ENCODE data around the gene GMDS. TPM values are rescaled to one million over a fixed set of nuclear protein-coding genes. Genes with fewer than 3 reads are reported as not detected.
A peak's percentile ranks its signal among the peaks of the same experiment; 100 is the strongest.

GMDS gene
- total and polyA plus RNA-seq, 11 donors, result 4.5 to 10.7 (median 7.0) TPM

DNA sequence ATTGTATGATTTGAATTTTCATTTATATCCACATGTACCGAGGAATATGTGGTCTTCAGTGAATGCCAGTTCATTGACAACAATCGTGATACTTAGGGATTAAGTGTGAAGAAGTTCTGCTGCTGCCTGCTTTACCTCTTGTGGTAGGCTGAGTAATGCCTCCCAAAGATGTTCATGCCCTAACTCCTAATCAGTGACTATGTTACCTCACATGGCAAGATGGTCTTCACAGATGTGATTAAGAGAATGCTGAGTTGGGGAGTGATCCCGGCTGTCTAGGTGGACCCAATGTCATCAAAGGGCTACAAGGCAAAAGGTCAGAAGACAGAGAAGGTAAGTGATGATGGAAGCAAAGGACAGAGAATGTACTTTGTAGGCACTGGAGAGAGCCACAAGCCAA is 454.7 kb downstream of the GMDS start:
- no peak overlapping the region for H3K27ac ChIP-seq
- WGBS, 4 donors, result 94 to 99% (median 96%) methylated on average over 3 of the region's 3 CpGs
- no peak for DNase-seq
- no peaks in the 10 kb centered on the region for H3K27me3 ChIP-seq
- peaks cover 0 to 12% (median 0%) of the 10 kb centered on the region in 12 donors for H3K4me1 ChIP-seq
- H3K9me3 ChIP-seq, result no peaks in the 10 kb centered on the region
- ATAC-seq, result no peak
- intact Hi-C loops (cut with DNase I), result no loop called here
- TF ChIP-seq POLR2A (IDR thresholded peaks at IDR 0.05), result no peak
- TF ChIP-seq, protein P1, sequence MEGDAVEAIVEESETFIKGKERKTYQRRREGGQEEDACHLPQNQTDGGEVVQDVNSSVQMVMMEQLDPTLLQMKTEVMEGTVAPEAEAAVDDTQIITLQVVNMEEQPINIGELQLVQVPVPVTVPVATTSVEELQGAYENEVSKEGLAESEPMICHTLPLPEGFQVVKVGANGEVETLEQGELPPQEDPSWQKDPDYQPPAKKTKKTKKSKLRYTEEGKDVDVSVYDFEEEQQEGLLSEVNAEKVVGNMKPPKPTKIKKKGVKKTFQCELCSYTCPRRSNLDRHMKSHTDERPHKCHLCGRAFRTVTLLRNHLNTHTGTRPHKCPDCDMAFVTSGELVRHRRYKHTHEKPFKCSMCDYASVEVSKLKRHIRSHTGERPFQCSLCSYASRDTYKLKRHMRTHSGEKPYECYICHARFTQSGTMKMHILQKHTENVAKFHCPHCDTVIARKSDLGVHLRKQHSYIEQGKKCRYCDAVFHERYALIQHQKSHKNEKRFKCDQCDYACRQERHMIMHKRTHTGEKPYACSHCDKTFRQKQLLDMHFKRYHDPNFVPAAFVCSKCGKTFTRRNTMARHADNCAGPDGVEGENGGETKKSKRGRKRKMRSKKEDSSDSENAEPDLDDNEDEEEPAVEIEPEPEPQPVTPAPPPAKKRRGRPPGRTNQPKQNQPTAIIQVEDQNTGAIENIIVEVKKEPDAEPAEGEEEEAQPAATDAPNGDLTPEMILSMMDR (IDR thresholded peaks at IDR 0.05), result no peak
- H3K36me3 ChIP-seq, result no peaks in the 10 kb centered on the region
- H3K4me3 ChIP-seq, result no peak overlapping the region

DNA sequence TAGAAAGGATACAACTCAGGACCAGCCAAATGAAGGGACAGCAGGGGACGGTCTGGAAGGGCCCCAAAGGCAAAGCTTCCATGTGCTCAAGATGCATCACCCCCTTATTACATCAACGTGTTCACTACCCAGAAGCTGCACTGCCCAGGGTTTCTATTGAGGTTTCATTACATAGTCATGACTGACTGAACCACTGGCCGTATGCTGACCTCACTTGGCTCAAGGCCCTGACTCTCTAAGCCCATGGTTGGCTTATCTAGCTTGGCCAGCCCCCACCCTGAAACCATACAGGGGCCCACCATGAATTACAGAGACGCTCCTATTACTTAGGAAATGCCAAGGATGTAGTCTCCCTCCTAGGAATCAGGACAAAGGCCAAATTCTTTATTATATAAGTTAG is 456.3 kb downstream of the GMDS start:
- DNase-seq (no peak), ATAC-seq (no peak)
- Histone ChIP-seq H3K9me3 (no peaks in the 10 kb centered on the region), H3K27me3 (no peaks in the 10 kb centered on the region), H3K4me3 (no peak overlapping the region), H3K36me3 (no peaks in the 10 kb centered on the region), H3K27ac (no peak overlapping the region), H3K4me1 (peaks cover 0 to 21% (median 0%) of the 10 kb centered on the region in 12 donors)
- 87 to 97% (median 93%) methylated on average over 3 to 4 of the region's 4 CpGs for WGBS, 4 donors
- intact Hi-C loops (cut with DNase I), result no loop called here
- TF ChIP-seq POLR2A (IDR thresholded peaks at IDR 0.05), result no peak
- TF ChIP-seq, protein P1 (IDR thresholded peaks at IDR 0.05), result no peak

DNA sequence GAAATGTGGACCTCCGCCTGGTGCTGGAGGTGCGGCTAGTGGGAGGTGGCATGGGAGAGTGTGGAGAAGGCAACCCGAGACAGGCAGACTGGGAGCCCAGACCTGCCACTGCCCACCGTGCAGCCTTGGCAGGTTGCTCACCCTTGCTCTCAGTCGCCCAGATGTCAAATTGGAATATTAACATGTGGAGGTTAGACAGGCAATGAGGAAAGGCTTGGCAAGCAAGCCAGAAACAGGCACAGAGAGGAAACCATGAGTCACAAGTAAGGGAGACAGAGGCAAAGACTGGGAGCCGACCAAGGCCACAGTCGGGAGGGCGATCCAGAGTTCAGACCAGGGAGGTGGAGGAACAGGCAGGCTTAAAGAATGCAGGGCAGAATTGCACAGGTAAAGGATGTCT is 457.5 kb downstream of the GMDS start:
- 69 to 78% (median 70%) methylated on average over 8 of the region's 8 CpGs for WGBS, 4 donors
- TF ChIP-seq POLR2A (IDR thresholded peaks at IDR 0.05), result no peak
- TF ChIP-seq, protein P1 (IDR thresholded peaks at IDR 0.05), result no peak
- no peaks in the 10 kb centered on the region for H3K36me3 ChIP-seq
- no peaks in the 10 kb centered on the region for H3K27me3 ChIP-seq
- peaks cover 0 to 21% (median 0%) of the 10 kb centered on the region in 12 donors for H3K4me1 ChIP-seq
- no peak overlapping the region for H3K27ac ChIP-seq
- peak in 3 of 4 donors; percentile 68 to 86 (median 84) for ATAC-seq
- H3K4me3 ChIP-seq, result no peak overlapping the region
- intact Hi-C loops (cut with DNase I), result no loop called here
- peak in 2 of 5 donors; percentile 25 to 47 for DNase-seq
- no peaks in the 10 kb centered on the region for H3K9me3 ChIP-seq

DNA sequence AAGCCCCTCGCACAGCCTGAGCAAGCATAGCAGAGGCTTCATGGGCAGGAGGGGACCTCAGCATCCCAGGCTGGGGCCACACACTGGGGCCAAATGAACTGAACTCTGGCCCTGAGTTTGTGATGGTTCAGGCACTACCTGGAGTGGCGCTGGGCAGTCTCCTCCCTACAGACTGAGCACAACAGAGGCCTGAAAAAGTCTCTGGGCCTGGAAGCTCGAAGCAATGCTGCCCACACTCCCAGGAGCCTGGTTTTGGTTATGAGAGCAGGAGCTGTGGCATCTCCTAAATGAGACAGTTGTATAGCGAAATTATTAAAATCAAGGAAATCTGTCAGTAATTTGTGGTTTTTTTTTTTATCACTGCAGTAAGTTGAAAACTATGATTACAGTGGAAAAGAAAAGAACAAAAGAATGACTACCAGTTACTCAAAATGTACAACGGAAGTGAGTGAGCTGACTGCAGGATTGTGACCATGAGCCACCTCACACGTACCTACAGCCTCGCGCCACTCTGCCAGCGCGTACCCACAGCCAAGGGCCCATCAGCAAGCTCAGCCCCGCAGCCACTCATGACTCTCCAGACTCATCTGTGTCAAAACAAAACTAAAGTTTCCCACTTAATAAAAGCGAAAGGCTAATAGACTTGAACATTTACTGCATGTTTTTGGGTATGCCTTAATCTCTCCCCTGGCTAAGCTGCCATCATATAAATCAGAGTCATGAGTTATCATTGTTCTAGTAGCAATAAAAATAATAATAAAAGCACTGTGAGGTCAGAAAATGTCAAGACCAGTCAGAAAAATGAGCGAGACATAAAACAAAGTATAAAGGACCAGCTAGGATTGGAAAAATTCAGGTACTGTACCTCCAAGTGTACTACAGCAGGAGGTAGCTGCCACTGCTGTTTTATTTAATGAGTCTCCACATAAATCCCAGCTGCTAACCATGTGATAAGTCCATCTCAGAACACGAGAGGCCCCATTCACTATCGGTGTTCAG is 458.7 kb downstream of the GMDS start:
- H3K27me3 ChIP-seq, result no peaks in the 10 kb centered on the region
- H3K36me3 ChIP-seq, result no peaks in the 10 kb centered on the region
- 91 to 95% (median 94%) methylated on average over 15 of the region's 15 CpGs for WGBS, 4 donors
- ATAC-seq, result no peak
- TF ChIP-seq, protein P1 (IDR thresholded peaks at IDR 0.05), result no peak
- no peak for TF ChIP-seq POLR2A (IDR thresholded peaks at IDR 0.05)
- no peaks in the 10 kb centered on the region for H3K9me3 ChIP-seq
- intact Hi-C loops (cut with DNase I), result no loop called here
- DNase-seq, result no peak
- H3K4me3 ChIP-seq, result no peak overlapping the region
- peaks cover 0 to 21% (median 0%) of the 10 kb centered on the region in 12 donors for H3K4me1 ChIP-seq
- no peak overlapping the region for H3K27ac ChIP-seq

Data from heart left ventricle (tissue), 16 donors.